RWPE1 (cell line): ENCODE measurements around the gene ZNRF1.

Experiments
- CTCF ChIA-PET: fragments of 350-600 bp; sonication (Branson Sonifier 250); formaldehyde crosslinking; extraction: SDS; loops from one replicate; lab custom pipeline; 2021; lab: Yijun Ruan, JAX
- POLR2A ChIA-PET: fragments of 400-600 bp; formaldehyde crosslinking; extraction: SDS; loops from one replicate; lab custom pipeline; 2020; ENCODE audit warnings: antibody characterized with exemption; ENCODE audit not compliant: low non-redundant PET; lab: Yijun Ruan, JAX
- DNase-seq: peaks from one replicate; pipeline ENCODE4 v3.0.0; 2012; ENCODE audit warnings: low spot score
- H3K27ac ChIP-seq: fragments of 450-650 bp; 2 replicates; pipeline ENCODE4 v1.5.1; 2017
- TF ChIP-seq, protein P1 (sequence below): fragments of 450-650 bp; conservative IDR thresholded peaks from 2 replicates; pipeline ENCODE4 v1.5.1; 2017; ENCODE audit warnings: low read depth, mild to moderate bottlenecking

Gene ZNRF1

DNA sequence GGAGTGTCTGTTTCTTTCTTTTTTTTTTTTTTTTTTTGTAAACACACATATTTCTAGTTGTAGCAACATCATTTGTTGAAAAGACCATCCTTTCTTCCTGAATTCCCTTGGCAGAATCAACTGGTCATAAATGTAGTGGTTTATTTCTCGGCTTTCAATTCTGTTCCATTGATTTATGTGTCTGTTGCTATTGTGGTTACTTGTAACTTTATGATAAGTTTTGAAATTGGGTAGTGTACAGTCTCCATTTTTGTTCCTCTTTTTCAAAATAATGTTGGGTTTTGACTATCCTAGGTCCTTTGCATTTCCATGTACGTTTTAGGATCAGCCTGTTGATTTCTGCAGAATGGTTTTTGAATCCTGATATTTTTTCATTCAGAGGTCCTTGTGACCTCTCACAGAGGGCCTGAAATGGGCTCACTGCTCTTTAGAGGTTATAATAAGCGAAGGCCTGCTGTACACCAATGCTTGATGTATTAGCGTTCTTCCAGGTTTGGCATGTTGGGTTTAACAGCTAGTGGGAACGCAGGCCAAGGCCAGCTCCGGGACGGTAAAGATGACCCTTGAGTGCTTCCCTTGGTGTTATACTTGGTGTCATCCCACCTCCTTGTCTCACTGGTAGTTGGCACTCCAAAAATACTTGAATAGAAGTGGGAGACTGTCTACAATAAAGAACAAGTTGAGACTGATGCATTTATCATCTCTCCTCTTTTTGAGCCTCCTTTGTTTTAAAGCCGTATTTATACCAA, 43.8 kb downstream of the ZNRF1 start:
- no peak for DNase-seq
- ChIA-PET POLR2A (no interaction called here), CTCF (no interaction called here)
- TF ChIP-seq, protein P1, sequence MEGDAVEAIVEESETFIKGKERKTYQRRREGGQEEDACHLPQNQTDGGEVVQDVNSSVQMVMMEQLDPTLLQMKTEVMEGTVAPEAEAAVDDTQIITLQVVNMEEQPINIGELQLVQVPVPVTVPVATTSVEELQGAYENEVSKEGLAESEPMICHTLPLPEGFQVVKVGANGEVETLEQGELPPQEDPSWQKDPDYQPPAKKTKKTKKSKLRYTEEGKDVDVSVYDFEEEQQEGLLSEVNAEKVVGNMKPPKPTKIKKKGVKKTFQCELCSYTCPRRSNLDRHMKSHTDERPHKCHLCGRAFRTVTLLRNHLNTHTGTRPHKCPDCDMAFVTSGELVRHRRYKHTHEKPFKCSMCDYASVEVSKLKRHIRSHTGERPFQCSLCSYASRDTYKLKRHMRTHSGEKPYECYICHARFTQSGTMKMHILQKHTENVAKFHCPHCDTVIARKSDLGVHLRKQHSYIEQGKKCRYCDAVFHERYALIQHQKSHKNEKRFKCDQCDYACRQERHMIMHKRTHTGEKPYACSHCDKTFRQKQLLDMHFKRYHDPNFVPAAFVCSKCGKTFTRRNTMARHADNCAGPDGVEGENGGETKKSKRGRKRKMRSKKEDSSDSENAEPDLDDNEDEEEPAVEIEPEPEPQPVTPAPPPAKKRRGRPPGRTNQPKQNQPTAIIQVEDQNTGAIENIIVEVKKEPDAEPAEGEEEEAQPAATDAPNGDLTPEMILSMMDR = no peak
- H3K27ac ChIP-seq = no peak overlapping the region

DNA sequence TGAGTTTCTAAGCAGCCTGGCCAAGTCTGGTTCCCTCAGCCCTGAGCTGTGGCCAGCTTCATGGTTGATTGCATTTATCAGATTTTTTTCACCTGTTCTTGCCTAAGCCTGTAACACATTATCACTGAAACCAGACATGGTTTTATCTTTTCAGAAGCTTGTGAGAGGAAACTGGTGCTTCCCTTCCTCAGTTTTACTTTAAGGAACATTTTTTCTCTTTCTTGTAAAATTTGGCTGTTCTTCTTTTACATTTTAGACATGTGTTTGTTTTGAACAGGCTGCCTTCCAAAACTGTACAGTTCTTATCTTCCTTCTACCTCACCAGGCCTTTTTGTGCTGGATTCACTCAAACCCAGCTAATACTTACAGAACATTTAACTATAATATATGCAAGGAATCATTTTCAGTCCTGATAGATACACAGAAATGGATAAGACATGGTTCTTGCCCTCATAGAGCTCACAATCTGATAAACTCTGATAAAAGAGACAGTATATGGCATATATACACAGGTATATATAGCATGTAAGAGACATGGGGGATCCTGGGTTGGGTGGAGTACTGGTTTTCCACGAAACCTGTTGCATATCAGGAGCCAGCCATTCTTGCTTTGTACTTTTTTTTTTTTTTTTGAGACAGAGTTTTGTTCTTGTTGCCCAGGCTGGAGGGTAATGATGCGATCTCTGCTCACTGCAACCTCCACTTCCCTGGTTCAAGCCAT, 44.5 kb downstream of the ZNRF1 start:
- TF ChIP-seq, protein P1 = no peak
- POLR2A ChIA-PET = no interaction called here
- no peak overlapping the region for H3K27ac ChIP-seq
- CTCF ChIA-PET = interaction anchor here (0.7 to 1.7 kb wide), 2 partner anchors 21 to 67 kb away, joined by 3 to 4 read pairs; no protein-coding TSS in a partner anchor
- DNase-seq = no peak

DNA sequence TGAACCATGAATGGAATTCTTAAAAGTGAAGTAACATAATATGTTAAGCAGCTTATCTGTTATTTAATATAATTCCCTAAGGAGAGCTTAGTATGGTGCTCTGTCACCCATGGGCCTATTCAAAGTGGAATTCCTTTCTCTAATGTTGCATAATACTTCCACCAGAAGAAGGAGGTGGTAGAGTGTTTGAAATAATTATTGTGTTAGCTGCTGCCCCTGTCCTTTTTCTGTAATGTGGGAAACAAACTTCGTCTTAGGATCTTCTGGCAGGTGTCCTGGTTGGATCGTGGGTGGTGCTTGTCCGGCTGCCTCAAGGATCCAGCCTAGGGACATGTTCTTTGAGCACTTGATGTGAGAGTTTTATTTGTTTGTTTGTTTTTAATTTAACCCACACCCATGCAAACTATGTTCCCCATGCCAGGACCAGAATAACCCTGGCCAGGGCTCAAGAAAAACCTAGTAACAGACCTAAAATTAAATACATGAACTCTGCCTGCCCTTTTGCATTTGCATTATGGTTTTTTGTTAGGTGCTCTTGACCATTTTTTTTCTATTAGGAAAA, 46.1 kb downstream of the ZNRF1 start:
- DNase-seq = no peak
- ChIA-PET CTCF (interaction anchor here (0.6 to 1.7 kb wide), 5 partner anchors 12 to 1133 kb away, joined by 3 to 9 read pairs (median 4); partner anchors contain the start of gene ZNRF1), POLR2A (no interaction called here)
- H3K27ac ChIP-seq = no peak overlapping the region
- TF ChIP-seq, protein P1 = no peak

DNA sequence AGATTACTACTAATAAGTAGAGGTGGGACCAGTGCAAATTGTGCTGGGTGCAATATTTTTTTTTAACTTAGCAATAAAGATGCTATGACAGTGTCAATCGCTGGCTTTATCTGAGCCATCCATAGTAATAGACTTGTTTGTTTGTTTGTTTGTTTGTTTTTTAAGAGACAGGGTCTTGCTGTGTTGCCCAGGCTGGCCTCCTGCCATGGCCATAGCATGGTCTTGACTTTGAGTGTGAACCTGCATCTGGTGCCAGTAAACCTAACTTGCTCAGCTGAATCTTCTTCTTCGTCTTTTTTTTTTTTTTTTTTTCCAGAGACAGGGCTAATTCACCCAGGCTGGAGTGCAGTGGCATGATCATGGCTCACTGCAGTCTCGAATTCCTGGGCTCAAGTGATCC, 46.6 kb downstream of the ZNRF1 start:
- no peak overlapping the region for H3K27ac ChIP-seq
- TF ChIP-seq, protein P1 = no peak
- ChIA-PET CTCF (interaction anchor here (0.6 to 0.7 kb wide), 2 partner anchors 44 to 1133 kb away, joined by 3 read pairs; no protein-coding TSS in a partner anchor), POLR2A (no interaction called here)
- DNase-seq = no peak

DNA sequence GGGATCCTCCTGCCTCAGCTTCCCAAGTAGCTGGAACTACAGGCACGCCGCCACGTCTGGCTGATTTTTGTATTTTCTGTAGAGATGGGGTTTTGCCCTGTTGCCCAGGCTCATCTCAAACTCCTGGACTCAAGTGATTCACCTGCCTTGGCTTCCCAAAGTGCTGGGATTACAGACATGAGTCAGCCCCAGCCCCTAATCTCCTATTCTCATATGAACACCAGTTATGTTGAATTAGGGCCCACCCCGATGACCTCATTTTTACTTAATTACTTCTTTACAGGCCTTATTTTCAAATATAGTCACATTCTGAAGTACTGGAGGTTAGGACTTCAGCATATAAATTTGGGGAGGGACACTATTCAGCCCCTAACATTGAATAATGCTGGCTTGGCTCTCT, 49.2 kb downstream of the ZNRF1 start:
- CTCF ChIA-PET = no interaction called here
- TF ChIP-seq, protein P1 = no peak
- no peak overlapping the region for H3K27ac ChIP-seq
- DNase-seq = no peak
- POLR2A ChIA-PET = no interaction called here

DNA sequence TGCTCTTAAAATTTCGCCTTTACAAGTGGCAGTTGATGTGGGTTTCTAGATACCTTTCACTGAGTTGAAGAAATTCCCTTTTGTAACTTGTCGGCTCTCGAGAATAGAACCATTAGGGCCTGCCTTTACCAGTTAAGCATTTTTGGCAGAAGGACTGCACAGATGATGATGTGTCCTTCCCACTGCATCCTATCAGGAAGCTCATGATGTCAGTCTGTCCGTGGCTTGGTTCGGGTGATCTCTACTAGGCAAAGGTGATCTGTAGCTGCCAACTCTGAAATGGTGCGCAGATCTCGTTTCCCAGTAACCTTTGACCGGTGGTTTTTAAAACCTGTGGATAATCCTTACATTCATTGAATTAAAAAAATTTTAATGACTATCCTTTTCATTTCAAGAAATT, 49.7 kb downstream of the ZNRF1 start:
- DNase-seq = no peak
- no peak overlapping the region for H3K27ac ChIP-seq
- CTCF ChIA-PET = no interaction called here
- POLR2A ChIA-PET = no interaction called here
- TF ChIP-seq, protein P1 = no peak
